Measurements from ENCODE around the gene COL18A1. TPM values are rescaled to one million over a fixed set of nuclear protein-coding genes. Genes with fewer than 3 reads are reported as not detected.

Gene COL18A1
- total RNA-seq, 1 donor = 33.7 TPM

DNA sequence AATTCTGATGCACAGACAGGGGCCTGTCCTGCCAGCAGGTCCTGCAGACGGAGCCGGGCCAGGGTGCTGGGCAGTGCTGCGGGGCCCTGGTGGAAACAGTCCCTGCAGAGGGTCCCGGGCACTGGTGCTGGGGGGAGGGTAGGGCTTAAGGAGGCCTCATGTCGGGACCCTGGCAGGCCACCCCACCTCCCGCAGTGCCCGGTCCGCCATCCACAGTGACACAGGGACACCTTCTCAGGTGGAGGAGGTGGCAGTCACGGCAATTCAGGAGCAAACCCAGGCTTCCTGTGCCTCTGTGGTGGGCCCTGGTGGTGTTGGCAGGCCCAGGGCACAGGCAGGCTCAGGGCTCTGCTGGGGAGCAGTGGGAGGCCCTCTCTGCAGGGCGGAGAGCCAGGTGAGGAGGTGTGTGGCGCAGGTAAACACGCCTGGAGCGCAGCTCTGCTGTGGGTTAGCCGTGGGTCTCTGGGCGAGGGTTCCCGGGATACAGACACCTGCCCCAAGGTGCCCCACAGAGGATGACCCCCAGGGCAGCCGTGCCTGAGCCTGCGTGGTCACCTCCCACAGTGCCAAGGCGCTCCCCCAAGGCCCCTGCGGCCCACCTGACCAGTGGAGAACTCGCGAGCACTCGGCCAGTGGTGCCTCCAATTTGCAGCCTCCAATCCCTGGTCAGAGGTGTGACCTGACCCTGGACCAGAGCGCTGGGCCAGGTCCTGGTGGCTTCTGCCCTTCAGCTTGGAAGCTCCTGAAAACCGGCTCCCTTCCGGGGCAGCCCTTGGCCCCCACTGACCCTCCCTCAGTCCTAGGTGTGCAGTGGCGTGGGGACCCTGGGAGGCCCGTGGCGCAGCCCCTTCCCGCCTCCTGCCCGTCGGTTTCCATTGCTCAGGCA, 19.2 kb downstream of the COL18A1 start:
- no peak overlapping the region for H3K4me3 ChIP-seq (ENCODE audit: low read depth, low read length)
- DNase-seq (ENCODE audit: low read depth) = no peak
- TF ChIP-seq, protein P1, sequence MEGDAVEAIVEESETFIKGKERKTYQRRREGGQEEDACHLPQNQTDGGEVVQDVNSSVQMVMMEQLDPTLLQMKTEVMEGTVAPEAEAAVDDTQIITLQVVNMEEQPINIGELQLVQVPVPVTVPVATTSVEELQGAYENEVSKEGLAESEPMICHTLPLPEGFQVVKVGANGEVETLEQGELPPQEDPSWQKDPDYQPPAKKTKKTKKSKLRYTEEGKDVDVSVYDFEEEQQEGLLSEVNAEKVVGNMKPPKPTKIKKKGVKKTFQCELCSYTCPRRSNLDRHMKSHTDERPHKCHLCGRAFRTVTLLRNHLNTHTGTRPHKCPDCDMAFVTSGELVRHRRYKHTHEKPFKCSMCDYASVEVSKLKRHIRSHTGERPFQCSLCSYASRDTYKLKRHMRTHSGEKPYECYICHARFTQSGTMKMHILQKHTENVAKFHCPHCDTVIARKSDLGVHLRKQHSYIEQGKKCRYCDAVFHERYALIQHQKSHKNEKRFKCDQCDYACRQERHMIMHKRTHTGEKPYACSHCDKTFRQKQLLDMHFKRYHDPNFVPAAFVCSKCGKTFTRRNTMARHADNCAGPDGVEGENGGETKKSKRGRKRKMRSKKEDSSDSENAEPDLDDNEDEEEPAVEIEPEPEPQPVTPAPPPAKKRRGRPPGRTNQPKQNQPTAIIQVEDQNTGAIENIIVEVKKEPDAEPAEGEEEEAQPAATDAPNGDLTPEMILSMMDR (IDR thresholded peaks at IDR 0.05; ENCODE audit: insufficient read depth, low read depth, low read length) = no peak

DNA sequence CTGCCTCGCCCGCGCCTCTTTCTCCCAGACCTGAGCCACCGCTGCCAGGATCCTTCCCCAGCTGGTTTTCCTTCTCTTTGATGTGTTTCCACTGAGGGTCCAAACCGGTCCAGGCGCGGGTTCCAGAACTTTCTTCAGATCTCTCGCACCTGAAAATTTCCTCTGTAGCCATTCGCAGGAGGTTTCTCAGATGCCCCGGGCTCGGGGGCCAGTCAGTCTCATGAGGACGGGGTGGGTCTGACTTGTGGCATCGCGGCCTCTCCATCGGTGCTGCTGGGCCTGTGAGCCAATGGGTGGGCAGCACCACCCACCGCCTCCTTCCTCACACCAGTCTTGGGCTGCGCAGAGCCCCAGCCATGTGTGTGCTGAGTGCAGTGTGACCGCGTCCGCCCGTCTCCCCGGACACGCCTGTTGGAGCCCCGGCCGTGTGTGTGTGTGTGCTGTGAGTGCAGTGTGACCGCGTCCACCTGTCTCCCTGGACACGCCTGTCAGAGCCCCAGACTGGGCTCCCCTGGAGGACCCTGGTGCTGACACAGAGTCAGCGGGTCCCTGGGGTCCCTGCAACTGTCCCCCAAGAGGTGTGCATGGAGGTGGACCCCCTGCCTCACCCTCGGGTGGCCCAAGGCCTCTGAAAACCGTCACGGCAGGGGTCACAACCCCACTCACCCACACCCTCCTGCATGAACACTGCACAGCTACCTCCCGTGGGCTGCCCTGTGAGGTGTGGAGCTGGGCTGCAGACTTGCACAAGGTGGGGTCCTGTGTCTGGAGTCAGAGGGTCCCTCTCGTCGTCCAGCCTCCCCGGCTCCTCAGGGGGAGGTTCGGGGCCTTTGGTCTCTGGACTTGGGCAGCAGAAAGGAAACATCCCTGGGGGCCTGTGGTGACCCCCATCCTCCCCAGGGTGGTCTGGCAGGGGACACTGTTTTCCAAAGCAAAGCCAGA, 20.2 kb downstream of the COL18A1 start:
- DNase-seq (ENCODE audit: low read depth) = no peak
- no peak overlapping the region for H3K4me3 ChIP-seq (ENCODE audit: low read depth, low read length)
- TF ChIP-seq, protein P1 (IDR thresholded peaks at IDR 0.05; ENCODE audit: insufficient read depth, low read depth, low read length) = no peak

- peak; percentile 96 for DNase-seq (ENCODE audit: low read depth)
- no peak overlapping the region for H3K4me3 ChIP-seq (ENCODE audit: low read depth, low read length)
- TF ChIP-seq, protein P1 (IDR thresholded peaks at IDR 0.05; ENCODE audit: insufficient read depth, low read depth, low read length) = no peak
These were observed 22.6 kb downstream of the COL18A1 start for GRCh38 chr21:45427331-45428271.

DNA sequence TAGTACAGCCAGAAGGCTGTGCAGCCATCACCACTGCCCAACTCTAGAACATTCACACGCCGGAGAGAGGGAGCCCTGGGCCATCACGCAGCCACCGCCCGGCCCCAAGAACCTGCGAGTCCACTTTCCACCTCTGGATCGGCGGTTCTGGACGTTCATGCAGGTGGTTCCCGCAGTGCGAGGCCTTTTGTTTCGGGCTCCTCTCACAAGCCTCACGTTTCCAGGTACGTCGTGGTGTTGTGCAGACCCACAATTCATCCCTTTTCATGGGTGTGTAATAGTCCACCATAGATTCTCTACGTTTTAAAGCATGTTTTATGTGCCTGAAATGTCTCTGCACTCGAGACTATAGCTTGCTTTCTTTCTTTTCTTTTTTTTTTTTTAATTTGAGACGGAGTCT, 23.6 kb downstream of the COL18A1 start:
- DNase-seq (ENCODE audit: low read depth) = no peak
- TF ChIP-seq, protein P1 (IDR thresholded peaks at IDR 0.05; ENCODE audit: insufficient read depth, low read depth, low read length) = no peak
- H3K4me3 ChIP-seq (ENCODE audit: low read depth, low read length) = no peak overlapping the region

- H3K4me3 ChIP-seq (ENCODE audit: low read depth, low read length) = no peak overlapping the region
- TF ChIP-seq, protein P1 (IDR thresholded peaks at IDR 0.05; ENCODE audit: insufficient read depth, low read depth, low read length) = no peak
- DNase-seq (ENCODE audit: low read depth) = no peak
These were observed 24.5 kb downstream of the COL18A1 start for GRCh38 chr21:45429221-45430175.
